Measurements from ENCODE around the gene KTN1.

The KTN1 gene

DNA sequence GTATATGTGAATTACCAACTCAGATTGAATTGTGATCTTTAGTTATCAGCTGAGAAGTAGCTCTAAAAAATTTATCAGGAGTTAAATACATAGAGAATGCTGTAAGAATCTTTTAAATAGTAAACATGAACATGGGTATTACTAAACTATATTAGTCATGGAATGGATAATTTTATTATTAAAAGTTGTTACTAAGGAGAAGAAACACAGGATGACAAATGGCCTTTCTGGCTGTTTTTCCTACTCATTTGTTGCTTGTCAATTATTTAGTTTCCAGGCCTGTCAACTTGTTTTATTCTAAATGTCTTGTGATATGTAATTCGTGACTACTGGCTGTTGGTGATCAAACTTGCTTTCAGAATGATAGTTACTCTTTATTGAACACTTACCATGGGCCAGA is 58.7 kb downstream of the KTN1 start:
- no peak for ATAC-seq

DNA sequence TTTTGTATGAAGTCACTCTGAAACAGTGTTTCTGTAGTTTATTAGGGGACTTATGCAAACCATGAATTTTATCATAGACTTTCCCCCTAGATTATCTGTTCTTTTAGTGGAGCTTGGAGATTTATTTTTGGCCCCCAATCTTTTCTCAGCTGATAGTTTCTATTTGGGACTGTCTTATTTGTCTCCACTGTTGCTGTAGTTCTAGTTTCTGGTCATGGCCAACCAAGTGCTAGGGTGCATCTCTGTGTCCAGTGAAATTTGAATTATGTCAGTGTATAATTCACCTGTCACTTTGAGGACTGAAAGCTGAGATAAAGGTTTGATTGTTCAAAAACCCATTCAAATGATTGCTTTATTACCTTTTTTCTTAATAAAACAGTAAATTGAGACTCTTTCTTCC is 61.3 kb downstream of the KTN1 start:
- TF ChIP-seq OSR1 (CRISPR knock-in tag; IDR thresholded peaks at IDR 0.05) (no peak), SNAI2 (CRISPR knock-in tag; IDR thresholded peaks at IDR 0.05) (no peak), ZNF70 (CRISPR knock-in tag; IDR thresholded peaks at IDR 0.05) (no peak), RARB (CRISPR knock-in tag; IDR thresholded peaks at IDR 0.05) (no peak), ZNF565 (CRISPR knock-in tag; conservative IDR thresholded peaks at IDR 0.05; ENCODE audit: low read depth) (no peak), ESRRG (CRISPR knock-in tag; IDR thresholded peaks at IDR 0.05) (no peak)
- TF ChIP-seq, protein P1, sequence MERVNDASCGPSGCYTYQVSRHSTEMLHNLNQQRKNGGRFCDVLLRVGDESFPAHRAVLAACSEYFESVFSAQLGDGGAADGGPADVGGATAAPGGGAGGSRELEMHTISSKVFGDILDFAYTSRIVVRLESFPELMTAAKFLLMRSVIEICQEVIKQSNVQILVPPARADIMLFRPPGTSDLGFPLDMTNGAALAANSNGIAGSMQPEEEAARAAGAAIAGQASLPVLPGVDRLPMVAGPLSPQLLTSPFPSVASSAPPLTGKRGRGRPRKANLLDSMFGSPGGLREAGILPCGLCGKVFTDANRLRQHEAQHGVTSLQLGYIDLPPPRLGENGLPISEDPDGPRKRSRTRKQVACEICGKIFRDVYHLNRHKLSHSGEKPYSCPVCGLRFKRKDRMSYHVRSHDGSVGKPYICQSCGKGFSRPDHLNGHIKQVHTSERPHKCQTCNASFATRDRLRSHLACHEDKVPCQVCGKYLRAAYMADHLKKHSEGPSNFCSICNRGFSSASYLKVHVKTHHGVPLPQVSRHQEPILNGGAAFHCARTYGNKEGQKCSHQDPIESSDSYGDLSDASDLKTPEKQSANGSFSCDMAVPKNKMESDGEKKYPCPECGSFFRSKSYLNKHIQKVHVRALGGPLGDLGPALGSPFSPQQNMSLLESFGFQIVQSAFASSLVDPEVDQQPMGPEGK (CRISPR knock-in tag; IDR thresholded peaks at IDR 0.05; ENCODE audit: borderline replicate concordance) = no peak
- TF ChIP-seq, protein P2, sequence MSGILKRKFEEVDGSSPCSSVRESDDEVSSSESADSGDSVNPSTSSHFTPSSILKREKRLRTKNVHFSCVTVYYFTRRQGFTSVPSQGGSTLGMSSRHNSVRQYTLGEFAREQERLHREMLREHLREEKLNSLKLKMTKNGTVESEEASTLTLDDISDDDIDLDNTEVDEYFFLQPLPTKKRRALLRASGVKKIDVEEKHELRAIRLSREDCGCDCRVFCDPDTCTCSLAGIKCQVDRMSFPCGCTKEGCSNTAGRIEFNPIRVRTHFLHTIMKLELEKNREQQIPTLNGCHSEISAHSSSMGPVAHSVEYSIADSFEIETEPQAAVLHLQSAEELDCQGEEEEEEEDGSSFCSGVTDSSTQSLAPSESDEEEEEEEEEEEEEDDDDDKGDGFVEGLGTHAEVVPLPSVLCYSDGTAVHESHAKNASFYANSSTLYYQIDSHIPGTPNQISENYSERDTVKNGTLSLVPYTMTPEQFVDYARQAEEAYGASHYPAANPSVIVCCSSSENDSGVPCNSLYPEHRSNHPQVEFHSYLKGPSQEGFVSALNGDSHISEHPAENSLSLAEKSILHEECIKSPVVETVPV (CRISPR knock-in tag; IDR thresholded peaks at IDR 0.05) = no peak
- ATAC-seq = no peak

More for the DNA sequence above, 58.7 kb downstream of the KTN1 start:
- TF ChIP-seq, protein P3, sequence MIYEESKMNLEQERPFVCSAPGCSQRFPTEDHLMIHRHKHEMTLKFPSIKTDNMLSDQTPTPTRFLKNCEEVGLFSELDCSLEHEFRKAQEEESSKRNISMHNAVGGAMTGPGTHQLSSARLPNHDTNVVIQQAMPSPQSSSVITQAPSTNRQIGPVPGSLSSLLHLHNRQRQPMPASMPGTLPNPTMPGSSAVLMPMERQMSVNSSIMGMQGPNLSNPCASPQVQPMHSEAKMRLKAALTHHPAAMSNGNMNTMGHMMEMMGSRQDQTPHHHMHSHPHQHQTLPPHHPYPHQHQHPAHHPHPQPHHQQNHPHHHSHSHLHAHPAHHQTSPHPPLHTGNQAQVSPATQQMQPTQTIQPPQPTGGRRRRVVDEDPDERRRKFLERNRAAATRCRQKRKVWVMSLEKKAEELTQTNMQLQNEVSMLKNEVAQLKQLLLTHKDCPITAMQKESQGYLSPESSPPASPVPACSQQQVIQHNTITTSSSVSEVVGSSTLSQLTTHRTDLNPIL (CRISPR knock-in tag; IDR thresholded peaks at IDR 0.05; ENCODE audit: low read depth) = no peak
- TF ChIP-seq ZNF565 (CRISPR knock-in tag; conservative IDR thresholded peaks at IDR 0.05; ENCODE audit: low read depth) (no peak), ISL1 (CRISPR knock-in tag; IDR thresholded peaks at IDR 0.05) (no peak), BACH2 (CRISPR knock-in tag; IDR thresholded peaks at IDR 0.05; ENCODE audit: borderline replicate concordance) (no peak)

DNA sequence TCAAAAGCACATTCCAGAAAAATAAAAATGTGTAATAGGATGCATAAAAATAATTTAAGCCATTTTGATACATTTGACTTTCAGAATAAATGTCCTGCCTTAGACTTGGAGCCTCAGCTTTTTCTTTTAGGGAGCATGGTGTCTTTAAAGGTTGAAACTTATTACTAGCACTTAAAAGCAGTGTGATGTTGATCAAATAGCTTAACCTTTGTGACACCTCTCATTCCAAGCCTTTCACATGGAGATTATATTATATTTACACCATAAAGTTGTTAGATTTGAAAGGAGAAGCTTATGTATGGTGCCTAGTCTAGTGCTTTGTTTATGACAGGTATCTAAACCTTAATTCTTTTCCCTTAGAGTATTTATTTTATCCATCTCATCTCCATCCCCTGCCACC is 61.9 kb downstream of the KTN1 start:
- no peak for ATAC-seq
- TF ChIP-seq, protein P4, sequence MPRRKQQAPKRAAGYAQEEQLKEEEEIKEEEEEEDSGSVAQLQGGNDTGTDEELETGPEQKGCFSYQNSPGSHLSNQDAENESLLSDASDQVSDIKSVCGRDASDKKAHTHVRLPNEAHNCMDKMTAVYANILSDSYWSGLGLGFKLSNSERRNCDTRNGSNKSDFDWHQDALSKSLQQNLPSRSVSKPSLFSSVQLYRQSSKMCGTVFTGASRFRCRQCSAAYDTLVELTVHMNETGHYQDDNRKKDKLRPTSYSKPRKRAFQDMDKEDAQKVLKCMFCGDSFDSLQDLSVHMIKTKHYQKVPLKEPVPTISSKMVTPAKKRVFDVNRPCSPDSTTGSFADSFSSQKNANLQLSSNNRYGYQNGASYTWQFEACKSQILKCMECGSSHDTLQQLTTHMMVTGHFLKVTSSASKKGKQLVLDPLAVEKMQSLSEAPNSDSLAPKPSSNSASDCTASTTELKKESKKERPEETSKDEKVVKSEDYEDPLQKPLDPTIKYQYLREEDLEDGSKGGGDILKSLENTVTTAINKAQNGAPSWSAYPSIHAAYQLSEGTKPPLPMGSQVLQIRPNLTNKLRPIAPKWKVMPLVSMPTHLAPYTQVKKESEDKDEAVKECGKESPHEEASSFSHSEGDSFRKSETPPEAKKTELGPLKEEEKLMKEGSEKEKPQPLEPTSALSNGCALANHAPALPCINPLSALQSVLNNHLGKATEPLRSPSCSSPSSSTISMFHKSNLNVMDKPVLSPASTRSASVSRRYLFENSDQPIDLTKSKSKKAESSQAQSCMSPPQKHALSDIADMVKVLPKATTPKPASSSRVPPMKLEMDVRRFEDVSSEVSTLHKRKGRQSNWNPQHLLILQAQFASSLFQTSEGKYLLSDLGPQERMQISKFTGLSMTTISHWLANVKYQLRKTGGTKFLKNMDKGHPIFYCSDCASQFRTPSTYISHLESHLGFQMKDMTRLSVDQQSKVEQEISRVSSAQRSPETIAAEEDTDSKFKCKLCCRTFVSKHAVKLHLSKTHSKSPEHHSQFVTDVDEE (CRISPR knock-in tag; IDR thresholded peaks at IDR 0.05) = no peak
- no peak for TF ChIP-seq OSR1 (CRISPR knock-in tag; IDR thresholded peaks at IDR 0.05)
- TF ChIP-seq ZNF8 (CRISPR knock-in tag; IDR thresholded peaks at IDR 0.05) = no peak
- TF ChIP-seq SNAI2 (CRISPR knock-in tag; IDR thresholded peaks at IDR 0.05) = no peak
- TF ChIP-seq, protein P5, sequence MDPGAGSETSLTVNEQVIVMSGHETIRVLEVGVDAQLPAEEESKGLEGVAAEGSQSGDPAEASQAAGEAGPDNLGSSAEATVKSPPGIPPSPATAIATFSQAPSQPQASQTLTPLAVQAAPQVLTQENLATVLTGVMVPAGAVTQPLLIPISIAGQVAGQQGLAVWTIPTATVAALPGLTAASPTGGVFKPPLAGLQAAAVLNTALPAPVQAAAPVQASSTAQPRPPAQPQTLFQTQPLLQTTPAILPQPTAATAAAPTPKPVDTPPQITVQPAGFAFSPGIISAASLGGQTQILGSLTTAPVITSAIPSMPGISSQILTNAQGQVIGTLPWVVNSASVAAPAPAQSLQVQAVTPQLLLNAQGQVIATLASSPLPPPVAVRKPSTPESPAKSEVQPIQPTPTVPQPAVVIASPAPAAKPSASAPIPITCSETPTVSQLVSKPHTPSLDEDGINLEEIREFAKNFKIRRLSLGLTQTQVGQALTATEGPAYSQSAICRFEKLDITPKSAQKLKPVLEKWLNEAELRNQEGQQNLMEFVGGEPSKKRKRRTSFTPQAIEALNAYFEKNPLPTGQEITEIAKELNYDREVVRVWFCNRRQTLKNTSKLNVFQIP (CRISPR knock-in tag; IDR thresholded peaks at IDR 0.05; ENCODE audit: borderline replicate concordance, low read depth) = no peak
- no peak for TF ChIP-seq TCF4 (CRISPR knock-in tag; IDR thresholded peaks at IDR 0.05; ENCODE audit: borderline replicate concordance)
- TF ChIP-seq ZC3H10 (CRISPR knock-in tag; IDR thresholded peaks at IDR 0.05) = no peak
- no peak for TF ChIP-seq ZFP30 (CRISPR knock-in tag; IDR thresholded peaks at IDR 0.05)
- no peak for TF ChIP-seq TOX (CRISPR knock-in tag; IDR thresholded peaks at IDR 0.05; ENCODE audit: borderline replicate concordance)
- TF ChIP-seq, protein P2 (CRISPR knock-in tag; IDR thresholded peaks at IDR 0.05) = no peak
- no peak for TF ChIP-seq PPARA (CRISPR knock-in tag; IDR thresholded peaks at IDR 0.05; ENCODE audit: borderline replicate concordance)
- TF ChIP-seq ZNF565 (CRISPR knock-in tag; conservative IDR thresholded peaks at IDR 0.05; ENCODE audit: low read depth) = no peak
- no peak for TF ChIP-seq BACH2 (CRISPR knock-in tag; IDR thresholded peaks at IDR 0.05; ENCODE audit: borderline replicate concordance)
- no peak for TF ChIP-seq ZNF70 (CRISPR knock-in tag; IDR thresholded peaks at IDR 0.05)
- no peak for TF ChIP-seq ESRRG (CRISPR knock-in tag; IDR thresholded peaks at IDR 0.05)
- no peak for TF ChIP-seq ZFP3 (CRISPR knock-in tag; IDR thresholded peaks at IDR 0.05)
- TF ChIP-seq, protein P1 (CRISPR knock-in tag; IDR thresholded peaks at IDR 0.05; ENCODE audit: borderline replicate concordance) = no peak
